Smooth muscle cell of trachea (primary cell): Measurements from ENCODE around the gene OR2H2. TPM values are rescaled to one million over a fixed set of nuclear protein-coding genes. Genes with fewer than 3 reads are reported as not detected.

ENCODE experiments used
- total RNA-seq: library from RNA; depleted of rRNA; stranded (reverse); fragments of >200 nt; gene quantifications from 2 replicates; pipeline ENCODE4 v1.2.1, GENCODE V29; 2014

Gene OR2H2
- not detected in 2 replicates for total RNA-seq

GRCh38 chr6:29584821-29585220, at the start of gene OR2H2:
TSS of gene OR2H2 (plus strand) at chr6:29585121. CDS start at chr6:29587945, 2,824 bp downstream.

GRCh38 chr6:29559524-29560287, 25.2 kb upstream of the OR2H2 start, which contains the start of gene UBD:
TSS of gene UBD (minus strand) at chr6:29559732. CDS start at chr6:29559701, 31 bp downstream.

GRCh38 chr6:29632789-29633533, 48.0 kb downstream of the OR2H2 start, which contains the start of gene GABBR1:
TSS of gene GABBR1 (minus strand) at chr6:29633183. CDS start at chr6:29632385, 798 bp downstream.

Other genes with a start within 250 kb of the OR2H2 start
- gene OR5V1, start 216.3 kb upstream of the OR2H2 start, total RNA-seq: not detected in 2 replicates
- gene OR12D3, start 209.8 kb upstream of the OR2H2 start, total RNA-seq: not detected in 2 replicates
- not detected in 2 replicates for gene OR12D2, start 189.5 kb upstream of the OR2H2 start, total RNA-seq
- gene OR12D1, start 170.2 kb upstream of the OR2H2 start, total RNA-seq: not detected in 2 replicates
- not detected in 2 replicates for gene OR10C1, start 145.8 kb upstream of the OR2H2 start, total RNA-seq
- gene OR11A1, start 128.1 kb upstream of the OR2H2 start, total RNA-seq: not detected in 2 replicates
- gene OR2H1, start 128.0 kb upstream of the OR2H2 start, total RNA-seq: not detected in 2 replicates
- not detected in 2 replicates for gene MAS1L, start 97.2 kb upstream of the OR2H2 start, total RNA-seq
- 0.66 TPM in 1 of 2 replicates, not detected in the other for gene UBD, start 25.4 kb upstream of the OR2H2 start, total RNA-seq
- gene GABBR1, start 48.1 kb downstream of the OR2H2 start, total RNA-seq: 15.5 and 16.3 TPM in 2 replicates
- not detected in 2 replicates for gene MOG, start 72.0 kb downstream of the OR2H2 start, total RNA-seq
- 0.17 and 0.29 TPM in 2 replicates for gene ZFP57, start 96.0 kb downstream of the OR2H2 start, total RNA-seq
- 1.3 and 1.9 TPM in 2 replicates for gene HLA-F, start 138.3 kb downstream of the OR2H2 start, total RNA-seq
- 0.17 TPM in 1 of 2 replicates, not detected in the other for gene HLA-G, start 242.7 kb downstream of the OR2H2 start, total RNA-seq